H9 (cell line): ENCODE measurements around the gene POLE3. TPM values are rescaled to one million over a fixed set of nuclear protein-coding genes. Genes with fewer than 3 reads are reported as not detected.

Experiments
- DNase-seq: peaks from one replicate; pipeline ENCODE4 v3.0.0-alpha.2; 2017
- H2AFZ ChIP-seq: one replicate; pipeline ENCODE4 v1.6.1; 2013; ENCODE audit warnings: mild to moderate bottlenecking, low read length, control low read depth, moderate library complexity
- H2AK5ac ChIP-seq: 2 replicates; pipeline ENCODE4 v1.6.1; 2013; ENCODE audit warnings: low read length, control low read depth, mixed read lengths; ENCODE audit not compliant: insufficient read length
- H2BK120ac ChIP-seq: one replicate; pipeline ENCODE4 v1.6.1; 2013; ENCODE audit warnings: low read depth, mild to moderate bottlenecking, low read length, control low read depth, inconsistent platforms; ENCODE audit not compliant: poor library complexity, severe bottlenecking
- H2BK12ac ChIP-seq: 2 replicates; pipeline ENCODE4 v1.6.1; 2013; ENCODE audit warnings: low read length, control low read depth, mixed read lengths, low read depth; ENCODE audit not compliant: insufficient read length
- H2BK15ac ChIP-seq: 2 replicates; pipeline ENCODE4 v1.6.1; 2013; ENCODE audit warnings: low read depth, low read length, control low read depth
- H2BK20ac ChIP-seq: one replicate; pipeline ENCODE4 v1.6.1; 2013; ENCODE audit warnings: low read depth, mild to moderate bottlenecking, low read length, control low read depth, inconsistent platforms; ENCODE audit not compliant: poor library complexity, severe bottlenecking
- H2BK5ac ChIP-seq: 2 replicates; pipeline ENCODE4 v1.6.1; 2013; ENCODE audit warnings: low read length, control low read depth, mixed read lengths; ENCODE audit not compliant: insufficient read length
- H3K14ac ChIP-seq: 2 replicates; pipeline ENCODE4 v1.6.1; 2013; ENCODE audit warnings: low read length, control low read depth; ENCODE audit not compliant: insufficient read depth
- H3K18ac ChIP-seq: 2 replicates; pipeline ENCODE4 v1.6.1; 2013; ENCODE audit warnings: low read depth, mild to moderate bottlenecking, mixed read lengths, low read length, control low read depth; ENCODE audit not compliant: insufficient read length
- H3K23ac ChIP-seq: 2 replicates; pipeline ENCODE4 v1.6.1; 2013; ENCODE audit warnings: low read length, control low read depth, mixed read lengths, low read depth; ENCODE audit not compliant: insufficient read length
- H3K23me2 ChIP-seq: 2 replicates; pipeline ENCODE4 v1.6.1; 2013; ENCODE audit warnings: low read depth, mild to moderate bottlenecking, mixed read lengths, low read length, control low read depth; ENCODE audit not compliant: insufficient read length, poor library complexity, severe bottlenecking
- H3K27ac ChIP-seq: 2 replicates; pipeline ENCODE4 v1.5.1; 2013; ENCODE audit warnings: low read length, control low read depth, mixed read lengths, low read depth; ENCODE audit not compliant: insufficient read length
- H3K27me3 ChIP-seq: 2 replicates; pipeline ENCODE4 v1.6.1; 2013; ENCODE audit warnings: low read length, control low read depth, inconsistent platforms; ENCODE audit not compliant: insufficient read depth
- H3K4ac ChIP-seq: 2 replicates; pipeline ENCODE4 v1.6.1; 2013; ENCODE audit warnings: low read depth, mild to moderate bottlenecking, control low read depth, inconsistent platforms, low read length, moderate library complexity
- H3K4me1 ChIP-seq: 2 replicates; pipeline ENCODE4 v1.6.1; 2013; ENCODE audit warnings: low read length, control low read depth, inconsistent platforms; ENCODE audit not compliant: insufficient read depth
- H3K4me2 ChIP-seq: 2 replicates; pipeline ENCODE4 v1.6.1; 2013; ENCODE audit warnings: low read length, control low read depth, mixed read lengths; ENCODE audit not compliant: insufficient read length, insufficient read depth
- H3K56ac ChIP-seq: 2 replicates; pipeline ENCODE4 v1.6.1; 2013; ENCODE audit warnings: low read depth, mild to moderate bottlenecking, mixed read lengths, low read length, control low read depth; ENCODE audit not compliant: insufficient read length
- H3K79me1 ChIP-seq: 2 replicates; pipeline ENCODE4 v1.6.1; 2013; ENCODE audit warnings: low read depth, mild to moderate bottlenecking, moderate library complexity, low read length, control low read depth, inconsistent platforms; ENCODE audit not compliant: insufficient read depth, poor library complexity, severe bottlenecking
- H3K79me2 ChIP-seq: 2 replicates; pipeline ENCODE4 v1.6.1; 2013; ENCODE audit warnings: low read length, control low read depth, inconsistent platforms; ENCODE audit not compliant: insufficient read depth
- H3K9ac ChIP-seq: 2 replicates; pipeline ENCODE4 v1.6.1; 2013; ENCODE audit warnings: low read length, control low read depth, mixed read lengths; ENCODE audit not compliant: insufficient read length; ENCODE audit errors: extremely low read depth
- H3K9me3 ChIP-seq: one replicate; pipeline ENCODE4 v1.6.1; 2013; ENCODE audit warnings: low read depth, low read length, inconsistent platforms; ENCODE audit not compliant: control insufficient read depth
- H3T11ph ChIP-seq: one replicate; pipeline ENCODE4 v1.6.1; 2013; ENCODE audit warnings: mild to moderate bottlenecking, low read length, control low read depth, inconsistent platforms
- H4K20me1 ChIP-seq: one replicate; pipeline ENCODE4 v1.6.1; 2013; ENCODE audit not compliant: control insufficient read depth, insufficient read length, insufficient read depth
- H4K5ac ChIP-seq: 2 replicates; pipeline ENCODE4 v1.6.1; 2013; ENCODE audit warnings: low read depth, mild to moderate bottlenecking, mixed read lengths, low read length, control low read depth; ENCODE audit not compliant: insufficient read length
- H4K8ac ChIP-seq: replicated peaks from 2 replicates; pipeline ENCODE4 v1.6.1; 2013; ENCODE audit warnings: low read length, control low read depth, mixed read lengths, low read depth; ENCODE audit not compliant: insufficient read length
- H4K91ac ChIP-seq: 2 replicates; pipeline ENCODE4 v1.6.1; 2013; ENCODE audit warnings: low read depth, mild to moderate bottlenecking, moderate library complexity, mixed read lengths, low read length, control low read depth; ENCODE audit not compliant: insufficient read length
- H3K27ac Mint-ChIP-seq, 3 experiments: 2 replicates in 2 of 3; 3 replicates in 1 of 3; pipeline ENCODE4 v1.8.0; 2020 to 2021; ENCODE audit warnings: mixed read lengths in 3 of 3, mild to moderate bottlenecking in 1 of 3, moderate library complexity in 1 of 3
- H3K27me3 Mint-ChIP-seq: 2 replicates; pipeline ENCODE4 v1.8.0; 2021; ENCODE audit warnings: low read depth, mild to moderate bottlenecking, moderate library complexity, mixed read lengths
- H3K36me3 Mint-ChIP-seq, 3 experiments: 2 replicates in 2 of 3; 3 replicates in 1 of 3; pipeline ENCODE4 v1.8.0; 2020 to 2021; ENCODE audit warnings: low read depth in 3 of 3, mixed read lengths in 3 of 3; ENCODE audit not compliant: insufficient read depth in 1 of 3
- H3K4me1 Mint-ChIP-seq, 2 experiments: 2 replicates each; pipeline ENCODE4 v1.8.0; 2020; ENCODE audit warnings: mixed read lengths in 2 of 2
- H3K4me3 Mint-ChIP-seq, 2 experiments: 2 replicates in 1 of 2; 3 replicates in 1 of 2; pipeline ENCODE4 v1.8.0; 2020 to 2021; ENCODE audit warnings: mild to moderate bottlenecking in 2 of 2, mixed read lengths in 2 of 2, moderate library complexity in 1 of 2
- H3K9me3 Mint-ChIP-seq, 2 experiments: 2 replicates in 1 of 2; 3 replicates in 1 of 2; pipeline ENCODE4 v1.8.0; 2020; ENCODE audit warnings: mild to moderate bottlenecking in 2 of 2, mixed read lengths in 2 of 2, moderate library complexity in 1 of 2
- CTCF ChIP-seq: fragments of 200-600 bp; sonication (generic); conservative IDR thresholded peaks from 3 replicates; pipeline ENCODE4 v1.8.0; 2021; ENCODE audit warnings: antibody characterized with exemption, mild to moderate bottlenecking
- WGBS: extraction: QIAGEN DNeasy Blood & Tissue Kit; methylation state at CpG from one replicate; pipeline ENCODE4 v1.1.7; 2013; ENCODE audit warnings: missing lambda C conversion rate, low lambda C conversion rate, mixed read lengths; ENCODE audit not compliant: insufficient read length; ENCODE audit errors: extremely low coverage; 5-methylcytosine and 5-hydroxymethylcytosine counted together
- total RNA-seq: library from RNA; stranded (reverse); gene quantifications from 2 replicates; pipeline ENCODE4 v1.2.1, GENCODE V29; 2021

Gene POLE3
- total RNA-seq, 1 experiment from 2014 or later: 82.4 TPM

- no peak overlapping the region for H2BK120ac ChIP-seq
- 0 out of 7 replicates have a peak overlapping the region, but pooled peaks of 1 of the 3 experiments have one; percentile 34 for H3K27ac Mint-ChIP-seq
Measured at GRCh38 chr9:113372059-113372458, 38.4 kb downstream of the POLE3 start.

More at GRCh38 chr9:113372059-113372458, 38.4 kb downstream of the POLE3 start:
- no peak overlapping the region for H3K56ac ChIP-seq
- H3K9ac ChIP-seq: no peak overlapping the region
- H2AK5ac ChIP-seq: no peak overlapping the region
- no peak overlapping the region for H2BK15ac ChIP-seq
- Mint-ChIP-seq H3K9me3 (no peaks in the 10 kb centered on the region), H3K4me3 (no peak overlapping the region), H3K4me1 (peaks cover 8 to 19% of the 10 kb centered on the region in 2 experiments), H3K36me3 (peaks cover 0 to 30% (median 22%) of the 10 kb centered on the region in 3 experiments; a peak in 6 of 7 replicates), H3K27me3 (no peaks in the 10 kb centered on the region)
- H3K9me3 ChIP-seq: no peaks in the 10 kb centered on the region
- H4K8ac ChIP-seq: no peak overlapping the region
- no peak overlapping the region for H4K91ac ChIP-seq
- WGBS: no CpG with 5 or more reads among the region's 5 CpGs
- no peaks in the 10 kb centered on the region for H4K20me1 ChIP-seq
- H3K4me1 ChIP-seq: no peaks in the 10 kb centered on the region
- H3K4ac ChIP-seq: no peak overlapping the region
- H3K14ac ChIP-seq: no peak overlapping the region
- DNase-seq: no peak
- H4K5ac ChIP-seq: no peak overlapping the region
- H3K79me1 ChIP-seq: no peaks in the 10 kb centered on the region
- no peak overlapping the region for H2BK20ac ChIP-seq
- no peak overlapping the region for H3K23ac ChIP-seq
- no peak overlapping the region for H2BK5ac ChIP-seq
- no peak overlapping the region for H3K27ac ChIP-seq
- no peak overlapping the region for H2AFZ ChIP-seq
- H3K4me2 ChIP-seq: no peak overlapping the region
- H3K23me2 ChIP-seq: peaks cover 4% of the 10 kb centered on the region
- TF ChIP-seq CTCF: no peak
- H2BK12ac ChIP-seq: no peak overlapping the region
- H3K18ac ChIP-seq: no peak overlapping the region
- no peaks in the 10 kb centered on the region for H3K27me3 ChIP-seq
- H3K79me2 ChIP-seq: no peaks in the 10 kb centered on the region
- no peak overlapping the region for H3T11ph ChIP-seq
